ACC112 (cell line): ENCODE measurements around the gene OGFOD1.

Source experiments
- H2AFZ ChIP-seq: fragments of 200-600 bp; sonication (generic); one replicate; pipeline ENCODE4 v1.6.0; 2017; ENCODE audit warnings: antibody characterized with exemption, low read length; ENCODE audit not compliant: unreplicated experiment
- H3K27ac ChIP-seq: fragments of 200-600 bp; sonication (generic); 2 replicates; pipeline ENCODE4 v1.5.1; 2014; ENCODE audit warnings: low read depth, mild to moderate bottlenecking, antibody characterized with exemption, low read length, moderate library complexity
- H3K27me3 ChIP-seq: fragments of 200-600 bp; sonication (generic); 2 replicates; pipeline ENCODE4 v1.6.1; 2014; ENCODE audit warnings: mild to moderate bottlenecking, antibody characterized with exemption, low read length, moderate library complexity, mixed read lengths; ENCODE audit not compliant: insufficient read depth
- H3K36me3 ChIP-seq: fragments of 200-600 bp; sonication (generic); 2 replicates; pipeline ENCODE4 v1.6.1; 2016; ENCODE audit warnings: mild to moderate bottlenecking, antibody characterized with exemption, low read length, moderate library complexity, mixed read lengths; ENCODE audit not compliant: insufficient read depth
- H3K4me1 ChIP-seq: fragments of 200-600 bp; sonication (generic); one replicate; pipeline ENCODE4 v1.6.1; 2016; ENCODE audit warnings: low read length, mixed read lengths; ENCODE audit not compliant: insufficient read depth, unreplicated experiment, control insufficient read depth
- H3K4me3 ChIP-seq: fragments of 200-600 bp; sonication (generic); 2 replicates; pipeline ENCODE4 v1.5.1; 2014; ENCODE audit warnings: mild to moderate bottlenecking, low read depth, low read length
- H3K79me2 ChIP-seq: fragments of 200-600 bp; sonication (generic); one replicate; pipeline ENCODE4 v1.6.0; 2016; ENCODE audit warnings: low read length; ENCODE audit not compliant: control insufficient read depth, unreplicated experiment, insufficient read depth

OGFOD1 gene

GRCh38 chr16:56525236-56525635 is 73.9 kb downstream of the OGFOD1 start:
- no peak overlapping the region for H3K4me3 ChIP-seq

More at GRCh38 chr16:56525236-56525635, 73.9 kb downstream of the OGFOD1 start:
- Histone ChIP-seq H3K36me3 (no peaks in the 10 kb centered on the region), H3K4me1 (peaks cover 12% of the 10 kb centered on the region), H3K27me3 (no peaks in the 10 kb centered on the region), H3K79me2 (no peaks in the 10 kb centered on the region), H3K27ac (peak overlapping the region; percentile 22; the same call in 1 of the 2 replicates), H2AFZ (peak overlapping the region; percentile 88)
